Measurements from ENCODE around the gene ZBTB43. TPM values are rescaled to one million over a fixed set of nuclear protein-coding genes. Genes with fewer than 3 reads are reported as not detected.

The ZBTB43 gene
- total RNA-seq, 1 donor from 2014 or later: 2.4 TPM

GRCh38 chr9:126794441-126794840 lies 10.4 kb upstream of the ZBTB43 start:
- H3K27me3 ChIP-seq: no peaks in the 10 kb centered on the region
- TF ChIP-seq, protein P1, sequence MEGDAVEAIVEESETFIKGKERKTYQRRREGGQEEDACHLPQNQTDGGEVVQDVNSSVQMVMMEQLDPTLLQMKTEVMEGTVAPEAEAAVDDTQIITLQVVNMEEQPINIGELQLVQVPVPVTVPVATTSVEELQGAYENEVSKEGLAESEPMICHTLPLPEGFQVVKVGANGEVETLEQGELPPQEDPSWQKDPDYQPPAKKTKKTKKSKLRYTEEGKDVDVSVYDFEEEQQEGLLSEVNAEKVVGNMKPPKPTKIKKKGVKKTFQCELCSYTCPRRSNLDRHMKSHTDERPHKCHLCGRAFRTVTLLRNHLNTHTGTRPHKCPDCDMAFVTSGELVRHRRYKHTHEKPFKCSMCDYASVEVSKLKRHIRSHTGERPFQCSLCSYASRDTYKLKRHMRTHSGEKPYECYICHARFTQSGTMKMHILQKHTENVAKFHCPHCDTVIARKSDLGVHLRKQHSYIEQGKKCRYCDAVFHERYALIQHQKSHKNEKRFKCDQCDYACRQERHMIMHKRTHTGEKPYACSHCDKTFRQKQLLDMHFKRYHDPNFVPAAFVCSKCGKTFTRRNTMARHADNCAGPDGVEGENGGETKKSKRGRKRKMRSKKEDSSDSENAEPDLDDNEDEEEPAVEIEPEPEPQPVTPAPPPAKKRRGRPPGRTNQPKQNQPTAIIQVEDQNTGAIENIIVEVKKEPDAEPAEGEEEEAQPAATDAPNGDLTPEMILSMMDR (IDR thresholded peaks at IDR 0.05): no peak

GRCh38 chr9:126796758-126797157 lies 8.1 kb upstream of the ZBTB43 start:
- Histone ChIP-seq H3K27me3 (no peaks in the 10 kb centered on the region), H3K4me1 (no peaks in the 10 kb centered on the region), H3K4me3 (no peak overlapping the region), H3K36me3 (no peaks in the 10 kb centered on the region), H3K27ac (no peak overlapping the region), H3K9me3 (peaks cover 0 to 7% of the 10 kb centered on the region in 2 donors)
- intact Hi-C loops (cut with DNase I): no loop called here
- DNase-seq (ENCODE audit: low spot score in 2 of 2): no peak
- TF ChIP-seq, protein P1 (IDR thresholded peaks at IDR 0.05): no peak

More at GRCh38 chr9:126794441-126794840, 10.4 kb upstream of the ZBTB43 start:
- Histone ChIP-seq H3K36me3 (no peaks in the 10 kb centered on the region), H3K4me1 (no peaks in the 10 kb centered on the region), H3K9me3 (peaks cover 0 to 7% of the 10 kb centered on the region in 2 donors), H3K27ac (no peak overlapping the region), H3K4me3 (no peak overlapping the region)
- intact Hi-C loops (cut with DNase I): no loop called here
- DNase-seq (ENCODE audit: low spot score in 2 of 2): no peak

DNA sequence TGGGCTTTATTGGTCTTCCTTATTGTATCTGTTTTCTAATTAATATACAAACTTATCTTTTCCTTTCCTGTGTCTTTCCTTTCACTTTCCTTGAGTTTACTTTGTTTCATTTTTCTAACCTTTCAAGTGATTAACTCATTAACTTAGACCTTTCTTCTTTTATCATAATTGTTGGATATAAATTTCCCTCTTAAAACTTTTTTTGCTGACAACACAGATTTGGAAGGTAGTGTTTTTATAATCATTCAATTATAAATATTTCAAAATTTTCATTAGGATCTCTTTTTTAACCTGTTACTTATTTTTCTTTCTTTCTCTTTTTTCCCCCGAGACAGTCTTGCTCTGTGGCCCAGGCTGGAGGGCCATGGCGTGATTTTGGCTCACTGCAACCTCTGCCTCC lies 6.9 kb upstream of the ZBTB43 start:
- no peak for DNase-seq (ENCODE audit: low spot score in 2 of 2)
- no peak overlapping the region for H3K27ac ChIP-seq

GRCh38 chr9:126799034-126799433 lies 5.8 kb upstream of the ZBTB43 start:
- H3K4me1 ChIP-seq: no peaks in the 10 kb centered on the region
- TF ChIP-seq, protein P1 (IDR thresholded peaks at IDR 0.05): no peak
- no peak overlapping the region for H3K27ac ChIP-seq
- no peak for DNase-seq (ENCODE audit: low spot score in 2 of 2)
- no peaks in the 10 kb centered on the region for H3K36me3 ChIP-seq
- peaks cover 0 to 7% of the 10 kb centered on the region in 2 donors for H3K9me3 ChIP-seq
- H3K27me3 ChIP-seq: no peaks in the 10 kb centered on the region
- intact Hi-C loops (cut with DNase I): no loop called here
- H3K4me3 ChIP-seq: no peak overlapping the region

More for the DNA sequence above, 6.9 kb upstream of the ZBTB43 start:
- Histone ChIP-seq H3K27me3 (no peaks in the 10 kb centered on the region), H3K36me3 (no peaks in the 10 kb centered on the region), H3K9me3 (peaks cover 0 to 7% of the 10 kb centered on the region in 2 donors), H3K4me3 (no peak overlapping the region), H3K4me1 (no peaks in the 10 kb centered on the region)
- intact Hi-C loops (cut with DNase I): no loop called here
- TF ChIP-seq, protein P1 (IDR thresholded peaks at IDR 0.05): no peak

DNA sequence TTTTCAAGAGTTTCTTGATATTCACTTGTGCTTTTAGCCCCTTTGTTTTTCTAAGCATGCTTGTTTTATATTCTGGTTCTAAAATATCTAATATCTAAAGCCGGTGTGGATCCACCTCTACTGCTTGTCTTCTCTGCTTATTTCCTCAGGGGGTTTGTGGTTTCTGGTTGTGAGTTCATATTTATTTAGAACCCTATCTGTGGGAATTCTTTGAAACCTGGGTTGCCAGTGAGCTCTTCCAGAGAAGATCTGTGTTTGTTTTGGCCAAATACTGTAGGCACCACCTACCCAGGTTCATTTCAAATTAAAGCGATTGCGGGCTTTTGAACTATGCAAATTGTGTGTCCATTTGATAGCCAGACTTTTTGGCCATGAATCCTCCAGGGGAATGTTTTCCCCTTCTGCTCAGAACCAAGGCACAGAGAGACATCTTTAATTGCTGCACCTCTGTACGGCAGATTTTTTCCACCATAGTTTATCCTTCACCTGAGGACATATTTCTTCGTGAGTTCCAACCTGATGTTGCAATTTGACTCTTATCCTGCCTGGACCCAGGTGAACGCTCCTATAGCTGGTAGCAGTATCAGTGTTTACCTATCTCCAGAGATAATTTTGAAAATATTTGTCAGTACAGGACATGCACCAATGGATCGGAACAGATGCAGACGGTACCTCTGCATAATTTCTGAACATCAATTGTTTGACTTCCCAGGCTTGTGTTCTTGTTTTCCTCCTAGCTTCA lies 2.4 kb upstream of the ZBTB43 start:
- Histone ChIP-seq H3K4me1 (peaks cover 10 to 13% of the 10 kb centered on the region in 2 donors), H3K27me3 (no peaks in the 10 kb centered on the region), H3K36me3 (no peaks in the 10 kb centered on the region), H3K9me3 (no peaks in the 10 kb centered on the region), H3K27ac (no peak overlapping the region), H3K4me3 (no peak overlapping the region)
- intact Hi-C loops (cut with DNase I): loop anchor here (10.0 kb wide), 1 partner anchor 478 kb away; the partner anchor contains the start of gene MVB12B
- no peak for DNase-seq (ENCODE audit: low spot score in 2 of 2)
- TF ChIP-seq, protein P1 (IDR thresholded peaks at IDR 0.05): no peak

Data from ascending aorta (tissue), 2 donors.